A673 (cell line): ENCODE results near the gene POLG. TPM values are rescaled to one million over a fixed set of nuclear protein-coding genes. Genes with fewer than 3 reads are reported as not detected.
A peak's percentile ranks its signal among the peaks of the same experiment; 100 is the strongest.

ENCODE experiments used
- BruUV-seq: library from RNA; stranded (reverse); fragments of 400-500 nt; replicated peaks from 2 replicates; lab custom pipeline; 2021; lab: Mats Ljungman, UMichigan
- CTCF ChIA-PET: fragments of 300-600 bp; sonication (Branson Sonifier 250); formaldehyde crosslinking; loops from one replicate; lab custom pipeline; 2022; ENCODE audit warnings: antibody characterized with exemption; lab: Charles Lee
- POLR2A ChIA-PET: fragments of 300-600 bp; sonication (Branson Sonifier 250); formaldehyde crosslinking; loops from one replicate; lab custom pipeline; 2022; ENCODE audit warnings: antibody characterized with exemption; ENCODE audit not compliant: low non-redundant PET; lab: Charles Lee
- DNase-seq: peaks from one replicate; pipeline ENCODE4 v3.0.0-alpha.2; 2015; ENCODE audit warnings: low spot score
- H3K27ac ChIP-seq: fragments of 200-600 bp; sonication (generic); 2 replicates; pipeline ENCODE4 v1.5.1; 2016; ENCODE audit warnings: mixed run types, low read depth, mild to moderate bottlenecking, mixed read lengths, antibody characterized with exemption, low read length; ENCODE audit not compliant: poor library complexity, severe bottlenecking
- H3K27me3 ChIP-seq: fragments of 200-600 bp; sonication (generic); replicated peaks from 2 replicates; pipeline ENCODE4 v1.6.1; 2017; ENCODE audit warnings: mixed run types, low read depth, mild to moderate bottlenecking, mixed read lengths, antibody characterized with exemption, low read length; ENCODE audit not compliant: insufficient read depth, poor library complexity
- H3K36me3 ChIP-seq: fragments of 200-600 bp; sonication (generic); 2 replicates; pipeline ENCODE4 v1.6.1; 2016; ENCODE audit warnings: mixed run types, mild to moderate bottlenecking, mixed read lengths, antibody characterized with exemption, low read length; ENCODE audit not compliant: insufficient read depth, poor library complexity, severe bottlenecking
- H3K4me1 ChIP-seq: fragments of 200-600 bp; sonication (generic); 2 replicates; pipeline ENCODE4 v1.6.1; 2017; ENCODE audit warnings: mixed run types, mild to moderate bottlenecking, mixed read lengths, antibody characterized with exemption, low read length; ENCODE audit not compliant: insufficient read depth, poor library complexity, severe bottlenecking
- H3K4me3 ChIP-seq: fragments of 200-600 bp; sonication (generic); 2 replicates; pipeline ENCODE4 v1.5.1; 2016; ENCODE audit warnings: low read depth, mixed run types, mild to moderate bottlenecking, mixed read lengths, low read length; ENCODE audit not compliant: poor library complexity, severe bottlenecking
- H3K9me3 ChIP-seq: fragments of 200-600 bp; sonication (generic); 2 replicates; pipeline ENCODE4 v1.6.1; 2016; ENCODE audit warnings: mixed run types, low read depth, mild to moderate bottlenecking, mixed read lengths, antibody characterized with exemption, low read length; ENCODE audit not compliant: poor library complexity, severe bottlenecking
- EZH2 ChIP-seq: fragments of 200-600 bp; sonication (generic); IDR thresholded peaks from 2 replicates; pipeline ENCODE4 v1.6.1; 2017; ENCODE audit warnings: borderline replicate concordance, low read depth, mild to moderate bottlenecking, mixed read lengths, antibody characterized with exemption, low read length; ENCODE audit not compliant: poor library complexity, severe bottlenecking
- intact Hi-C: fragments of 100-400 bp; cut with micrococcal nuclease; formaldehyde crosslinking; loops from one replicate; pipeline ENCODE4 v1.10.0; 2022; ENCODE audit not compliant: unreplicated experiment
- total RNA-seq: library from RNA; stranded (reverse); gene quantifications from 2 replicates; pipeline ENCODE4 v1.2.3, GENCODE V29; 2021
- TF ChIP-seq, protein P1 (sequence below): fragments of 300-800, 200-600 bp; sonication (generic); conservative IDR thresholded peaks from 2 replicates; pipeline ENCODE4 v1.5.1; 2017; ENCODE audit warnings: low read depth, mild to moderate bottlenecking, antibody characterized with exemption, low read length, moderate library complexity, mixed read lengths

Gene POLG
- total RNA-seq, 1 experiment from 2014 or later = 166 TPM

DNA sequence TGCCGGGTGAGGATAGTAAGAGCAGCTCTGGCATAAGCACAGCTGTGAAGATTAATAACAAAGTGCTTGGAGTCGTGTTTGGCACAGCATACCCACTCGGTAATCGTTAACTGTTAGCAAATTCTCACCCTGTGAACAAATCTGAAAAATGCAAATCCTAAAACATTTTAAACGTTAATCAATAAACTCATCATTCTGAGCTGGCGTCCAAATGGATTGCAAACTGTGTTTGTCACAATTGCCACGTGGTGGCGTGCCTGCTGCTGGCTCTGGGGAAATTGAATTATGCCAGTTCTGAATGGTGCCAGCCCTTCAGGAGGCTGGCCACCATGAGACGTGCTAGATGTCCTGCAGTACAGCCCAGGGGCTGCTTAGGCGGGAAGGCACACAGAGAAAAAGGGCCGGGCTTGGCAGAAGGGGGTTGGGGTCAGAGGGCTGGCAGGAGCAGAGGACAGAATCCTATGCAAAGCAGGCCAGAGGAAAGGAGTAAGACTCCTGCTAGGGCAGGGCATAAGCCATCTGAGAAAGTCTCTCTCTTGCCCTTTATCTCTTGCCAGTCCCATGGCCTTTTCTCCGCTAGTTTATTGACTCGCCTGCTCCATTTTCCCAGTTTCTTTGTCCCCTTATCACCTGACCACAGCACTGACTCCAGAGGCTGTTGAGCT is 22.1 kb upstream of the POLG start:
- no peak overlapping the region for H3K4me3 ChIP-seq
- TF ChIP-seq, protein P1, sequence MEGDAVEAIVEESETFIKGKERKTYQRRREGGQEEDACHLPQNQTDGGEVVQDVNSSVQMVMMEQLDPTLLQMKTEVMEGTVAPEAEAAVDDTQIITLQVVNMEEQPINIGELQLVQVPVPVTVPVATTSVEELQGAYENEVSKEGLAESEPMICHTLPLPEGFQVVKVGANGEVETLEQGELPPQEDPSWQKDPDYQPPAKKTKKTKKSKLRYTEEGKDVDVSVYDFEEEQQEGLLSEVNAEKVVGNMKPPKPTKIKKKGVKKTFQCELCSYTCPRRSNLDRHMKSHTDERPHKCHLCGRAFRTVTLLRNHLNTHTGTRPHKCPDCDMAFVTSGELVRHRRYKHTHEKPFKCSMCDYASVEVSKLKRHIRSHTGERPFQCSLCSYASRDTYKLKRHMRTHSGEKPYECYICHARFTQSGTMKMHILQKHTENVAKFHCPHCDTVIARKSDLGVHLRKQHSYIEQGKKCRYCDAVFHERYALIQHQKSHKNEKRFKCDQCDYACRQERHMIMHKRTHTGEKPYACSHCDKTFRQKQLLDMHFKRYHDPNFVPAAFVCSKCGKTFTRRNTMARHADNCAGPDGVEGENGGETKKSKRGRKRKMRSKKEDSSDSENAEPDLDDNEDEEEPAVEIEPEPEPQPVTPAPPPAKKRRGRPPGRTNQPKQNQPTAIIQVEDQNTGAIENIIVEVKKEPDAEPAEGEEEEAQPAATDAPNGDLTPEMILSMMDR = peak; percentile 73
- no peak for TF ChIP-seq EZH2
- no TSS peak for BruUV-seq
- POLR2A ChIA-PET = no interaction called here
- CTCF ChIA-PET = interaction anchor here (0.6 to 4.1 kb wide), 6 partner anchors 13 to 260 kb away, joined by 3 to 36 read pairs (median 6); no protein-coding TSS in a partner anchor
- DNase-seq = peak; percentile 42
- no peak overlapping the region for H3K27ac ChIP-seq
- H3K36me3 ChIP-seq = no peaks in the 10 kb centered on the region
- no peaks in the 10 kb centered on the region for H3K9me3 ChIP-seq
- H3K27me3 ChIP-seq = peaks cover 49% of the 10 kb centered on the region
- peaks cover 6% of the 10 kb centered on the region for H3K4me1 ChIP-seq
- intact Hi-C loops = loop anchor here (5.0 kb wide), 3 partner anchors 41 to 201 kb away; no protein-coding TSS in a partner anchor

DNA sequence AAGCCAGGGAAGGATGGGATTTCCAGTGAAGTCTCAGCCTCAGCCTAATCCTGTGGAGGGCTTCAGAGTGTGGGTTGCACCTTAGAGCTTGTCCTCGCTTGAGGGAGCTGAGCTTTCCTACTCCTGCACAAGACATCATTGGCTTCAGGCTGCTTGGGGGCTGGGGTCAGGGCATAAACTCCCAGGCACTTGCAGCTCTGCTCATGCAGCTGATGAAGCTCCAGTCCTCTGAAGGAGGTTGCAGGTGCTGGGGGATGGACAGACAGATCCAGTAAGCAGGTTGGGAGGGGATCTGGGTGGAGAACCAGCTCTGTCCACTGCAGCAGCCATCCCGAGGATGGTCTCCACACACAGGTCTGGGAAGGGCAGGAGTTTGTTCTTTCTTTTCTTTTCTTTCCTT is 19.4 kb upstream of the POLG start:
- intact Hi-C loops = no loop called here
- no peak overlapping the region for H3K4me3 ChIP-seq
- peaks cover 22% of the 10 kb centered on the region for H3K27me3 ChIP-seq
- CTCF ChIA-PET = interaction anchor here (0.7 kb wide), 1 partner anchor 28 kb away, joined by 9 read pairs; no protein-coding TSS in a partner anchor
- H3K4me1 ChIP-seq = peaks cover under 1% of the 10 kb centered on the region
- TF ChIP-seq, protein P1 = no peak
- TF ChIP-seq EZH2 = no peak
- H3K36me3 ChIP-seq = no peaks in the 10 kb centered on the region
- POLR2A ChIA-PET = interaction anchor here (0.6 kb wide), 1 partner anchor 12 kb away, joined by 4 read pairs; no protein-coding TSS in a partner anchor
- BruUV-seq = no TSS peak
- no peaks in the 10 kb centered on the region for H3K9me3 ChIP-seq
- no peak for DNase-seq
- H3K27ac ChIP-seq = no peak overlapping the region

DNA sequence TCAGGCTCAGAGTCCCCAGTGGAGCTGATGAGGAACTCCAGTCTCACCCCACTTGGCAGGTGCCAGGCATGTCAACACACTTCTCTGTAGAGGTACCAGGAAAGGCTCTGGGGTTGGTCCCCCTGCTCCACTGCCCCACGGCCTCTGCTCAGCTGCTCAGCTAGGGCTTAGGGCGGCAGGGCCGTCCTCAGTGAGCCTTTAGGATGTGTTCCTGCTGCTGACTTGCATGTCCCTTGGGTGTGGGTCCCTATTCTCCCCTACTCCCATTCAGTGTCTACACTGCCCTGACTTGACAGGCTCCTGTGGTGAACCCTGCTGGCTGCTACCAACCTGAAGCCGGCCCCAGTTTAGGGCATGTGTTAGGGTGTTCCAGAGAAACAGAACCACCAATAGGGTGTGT is 17.9 kb upstream of the POLG start:
- H3K9me3 ChIP-seq = no peaks in the 10 kb centered on the region
- H3K4me3 ChIP-seq = no peak overlapping the region
- TF ChIP-seq, protein P1 = no peak
- TF ChIP-seq EZH2 = no peak
- peaks cover 14% of the 10 kb centered on the region for H3K27me3 ChIP-seq
- POLR2A ChIA-PET = no interaction called here
- no peak overlapping the region for H3K27ac ChIP-seq
- H3K4me1 ChIP-seq = no peaks in the 10 kb centered on the region
- no TSS peak for BruUV-seq
- intact Hi-C loops = no loop called here
- no peak for DNase-seq
- no peaks in the 10 kb centered on the region for H3K36me3 ChIP-seq
- CTCF ChIA-PET = no interaction called here
